ENCODE measurements around the gene HTT.

The HTT gene

GRCh38 chr4:3238721-3239120 lies 164.2 kb downstream of the HTT start:
- Histone ChIP-seq H3F3A (ENCODE audit: low read depth) (no peaks in the 10 kb centered on the region), H3K9me3 (ENCODE audit: insufficient read depth, low read depth, low read length) (no peaks in the 10 kb centered on the region), H2AFZ (ENCODE audit: low read length) (no peak overlapping the region), H3K27me3 (ENCODE audit: insufficient read depth, low read length, poor library complexity, severe bottlenecking) (no peaks in the 10 kb centered on the region), H3K4me2 (ENCODE audit: low read depth, low read length, poor library complexity, severe bottlenecking) (no peak overlapping the region), H4K20me1 (ENCODE audit: insufficient read depth, low read length, poor library complexity, severe bottlenecking) (no peaks in the 10 kb centered on the region), H3K9ac (ENCODE audit: low read depth, low read length, poor library complexity, severe bottlenecking) (no peak overlapping the region), H3K4me1 (ENCODE audit: insufficient read depth, low read length, poor library complexity, severe bottlenecking) (no peaks in the 10 kb centered on the region), H3K4me3 (ENCODE audit: low read length, poor library complexity, severe bottlenecking) (no peak overlapping the region), H3K79me2 (ENCODE audit: insufficient read depth, low read length) (no peaks in the 10 kb centered on the region), H3K36me3 (ENCODE audit: insufficient read depth, low read length) (peaks cover 23% of the 10 kb centered on the region; the same call in 1 of the 2 replicates), H3K9me2 (replicated peaks; ENCODE audit: low read depth, low read length) (no peaks in the 10 kb centered on the region)
- TF ChIP-seq CTCF (conservative IDR thresholded peaks at IDR 0.05; ENCODE audit: low read length), result no peak
- no peak for TF ChIP-seq EZH2phosphoT487 (IDR thresholded peaks at IDR 0.05; ENCODE audit: borderline replicate concordance)

DNA sequence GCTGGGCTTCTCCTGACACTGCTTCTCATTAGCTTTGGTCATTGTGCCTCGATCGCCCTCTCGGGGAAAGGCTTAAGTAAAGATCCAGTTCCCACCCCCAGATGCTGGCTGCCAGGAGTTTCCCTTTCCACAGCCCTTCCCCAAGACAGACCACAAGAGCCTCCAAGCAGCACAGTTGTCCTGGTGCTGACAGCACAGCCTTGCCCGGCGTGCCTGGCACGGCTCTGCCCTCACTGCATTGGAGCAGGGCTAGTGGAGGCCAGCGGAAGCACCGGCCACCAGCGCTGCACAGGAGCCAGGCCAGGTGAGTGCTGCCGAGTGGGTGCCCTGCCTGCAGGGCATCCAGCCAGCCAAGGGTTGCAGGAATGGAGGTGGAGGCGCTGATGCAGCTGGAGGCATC lies 164.8 kb downstream of the HTT start:
- Histone ChIP-seq H3K9ac (ENCODE audit: low read depth, low read length, poor library complexity, severe bottlenecking) (no peak overlapping the region), H4K20me1 (ENCODE audit: insufficient read depth, low read length, poor library complexity, severe bottlenecking) (no peaks in the 10 kb centered on the region), H3K9me2 (replicated peaks; ENCODE audit: low read depth, low read length) (no peaks in the 10 kb centered on the region), H3K4me1 (ENCODE audit: insufficient read depth, low read length, poor library complexity, severe bottlenecking) (peaks cover 5% of the 10 kb centered on the region), H3K4me3 (ENCODE audit: low read length, poor library complexity, severe bottlenecking) (no peak overlapping the region), H3K36me3 (ENCODE audit: insufficient read depth, low read length) (peaks cover 22% of the 10 kb centered on the region; the same call in 1 of the 2 replicates), H3K9me3 (ENCODE audit: insufficient read depth, low read depth, low read length) (no peaks in the 10 kb centered on the region), H3K27me3 (ENCODE audit: insufficient read depth, low read length, poor library complexity, severe bottlenecking) (no peaks in the 10 kb centered on the region), H3F3A (ENCODE audit: low read depth) (no peaks in the 10 kb centered on the region), H3K4me2 (ENCODE audit: low read depth, low read length, poor library complexity, severe bottlenecking) (no peak overlapping the region), H3K79me2 (ENCODE audit: insufficient read depth, low read length) (no peaks in the 10 kb centered on the region), H2AFZ (ENCODE audit: low read length) (no peak overlapping the region)
- TF ChIP-seq CTCF (conservative IDR thresholded peaks at IDR 0.05; ENCODE audit: low read length) (no peak), EZH2phosphoT487 (IDR thresholded peaks at IDR 0.05; ENCODE audit: borderline replicate concordance) (no peak)

- no peaks in the 10 kb centered on the region for H3K9me2 ChIP-seq (replicated peaks; ENCODE audit: low read depth, low read length)
- H3K4me3 ChIP-seq (ENCODE audit: low read length, poor library complexity, severe bottlenecking), result no peak overlapping the region
- H3K79me2 ChIP-seq (ENCODE audit: insufficient read depth, low read length), result no peaks in the 10 kb centered on the region
- H3K36me3 ChIP-seq (ENCODE audit: insufficient read depth, low read length), result peaks cover 20% of the 10 kb centered on the region; the same call in 1 of the 2 replicates
- H3F3A ChIP-seq (ENCODE audit: low read depth), result no peaks in the 10 kb centered on the region
- H3K4me2 ChIP-seq (ENCODE audit: low read depth, low read length, poor library complexity, severe bottlenecking), result no peak overlapping the region
- no peaks in the 10 kb centered on the region for H3K9me3 ChIP-seq (ENCODE audit: insufficient read depth, low read depth, low read length)
- H3K9ac ChIP-seq (ENCODE audit: low read depth, low read length, poor library complexity, severe bottlenecking), result no peak overlapping the region
- H2AFZ ChIP-seq (ENCODE audit: low read length), result no peak overlapping the region
- TF ChIP-seq EZH2phosphoT487 (IDR thresholded peaks at IDR 0.05; ENCODE audit: borderline replicate concordance), result no peak
- no peak for TF ChIP-seq CTCF (conservative IDR thresholded peaks at IDR 0.05; ENCODE audit: low read length)
- peaks cover 5% of the 10 kb centered on the region for H3K4me1 ChIP-seq (ENCODE audit: insufficient read depth, low read length, poor library complexity, severe bottlenecking)
- no peaks in the 10 kb centered on the region for H3K27me3 ChIP-seq (ENCODE audit: insufficient read depth, low read length, poor library complexity, severe bottlenecking)
- no peaks in the 10 kb centered on the region for H4K20me1 ChIP-seq (ENCODE audit: insufficient read depth, low read length, poor library complexity, severe bottlenecking)
Measured at GRCh38 chr4:3239998-3240920, 165.8 kb downstream of the HTT start.

Measured in Loucy (cell line).